Skeletal muscle cell (primary cell): ENCODE data around the gene LILRB3.
"Not testable (repeated sequence)": the region's sequence is repeated elsewhere in the genome, so short reads cannot be mapped to it uniquely, and the experiment has no call there.

ENCODE experiments used
- DNase-seq: peaks from one replicate; pipeline ENCODE4 v3.0.0-alpha.2; 2010; ENCODE audit warnings: low read depth
- H3K4me3 ChIP-seq: 2 replicates; pipeline ENCODE4 v1.5.1; 2011; ENCODE audit warnings: low read depth, mild to moderate bottlenecking, control low read depth, low read length, moderate library complexity

LILRB3 gene

DNA sequence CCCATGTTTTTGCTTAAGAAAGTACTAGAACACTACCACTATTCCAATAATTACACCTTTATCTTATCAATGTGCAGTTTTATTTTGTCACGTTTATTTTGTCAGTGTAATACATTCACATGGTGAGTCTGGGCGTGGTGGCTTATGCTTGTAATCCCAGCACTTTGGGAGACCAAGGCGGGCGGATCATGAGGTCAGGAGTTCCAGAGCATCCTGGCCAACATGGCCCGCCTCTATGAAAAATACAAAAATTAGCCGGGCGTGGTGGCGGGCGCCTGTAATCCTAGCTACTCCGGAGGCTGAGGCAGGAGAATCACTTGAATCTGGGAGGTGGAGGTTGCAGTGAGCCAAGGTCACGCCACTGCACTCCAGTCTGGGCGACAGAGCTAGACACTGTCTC, 28.3 kb downstream of the LILRB3 start:
- not testable (repeated sequence) for H3K4me3 ChIP-seq, DNase-seq

GRCh38 chr19:54193011-54193410, 29.8 kb downstream of the LILRB3 start:
- no peak for DNase-seq

DNA sequence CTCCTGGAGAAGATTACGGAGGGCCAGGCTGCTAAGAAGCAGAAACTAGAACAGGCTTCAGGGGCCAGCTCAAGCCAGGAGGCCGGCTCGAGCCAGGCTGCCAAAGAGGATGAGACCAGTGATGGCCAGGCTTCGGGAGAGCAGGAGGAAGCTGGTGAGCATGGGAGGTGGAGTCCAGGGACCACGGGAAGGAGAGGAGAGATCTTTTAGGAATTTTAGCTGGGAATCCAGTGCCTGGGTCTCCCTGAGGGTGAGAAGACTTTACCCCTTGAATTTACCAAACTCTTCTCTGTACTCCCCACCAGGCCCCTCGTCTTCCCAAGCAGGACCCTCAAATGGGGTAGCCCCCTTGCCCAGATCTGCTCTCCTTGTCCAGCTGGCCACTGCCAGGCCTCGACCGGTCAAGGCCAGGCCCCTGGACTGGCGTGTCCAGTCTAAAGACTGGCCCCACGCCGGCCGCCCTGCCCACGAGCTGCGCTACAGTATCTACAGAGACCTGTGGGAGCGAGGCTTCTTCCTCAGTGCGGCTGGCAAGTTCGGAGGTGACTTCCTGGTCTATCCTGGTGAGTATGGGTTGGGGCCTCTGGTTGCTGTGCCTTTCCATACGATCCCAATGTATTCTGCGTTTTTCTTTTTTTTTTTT, 30.9 kb downstream of the LILRB3 start:
- DNase-seq = no peak

More at GRCh38 chr19:54193011-54193410, 29.8 kb downstream of the LILRB3 start:
- H3K4me3 ChIP-seq = no peak overlapping the region

DNA sequence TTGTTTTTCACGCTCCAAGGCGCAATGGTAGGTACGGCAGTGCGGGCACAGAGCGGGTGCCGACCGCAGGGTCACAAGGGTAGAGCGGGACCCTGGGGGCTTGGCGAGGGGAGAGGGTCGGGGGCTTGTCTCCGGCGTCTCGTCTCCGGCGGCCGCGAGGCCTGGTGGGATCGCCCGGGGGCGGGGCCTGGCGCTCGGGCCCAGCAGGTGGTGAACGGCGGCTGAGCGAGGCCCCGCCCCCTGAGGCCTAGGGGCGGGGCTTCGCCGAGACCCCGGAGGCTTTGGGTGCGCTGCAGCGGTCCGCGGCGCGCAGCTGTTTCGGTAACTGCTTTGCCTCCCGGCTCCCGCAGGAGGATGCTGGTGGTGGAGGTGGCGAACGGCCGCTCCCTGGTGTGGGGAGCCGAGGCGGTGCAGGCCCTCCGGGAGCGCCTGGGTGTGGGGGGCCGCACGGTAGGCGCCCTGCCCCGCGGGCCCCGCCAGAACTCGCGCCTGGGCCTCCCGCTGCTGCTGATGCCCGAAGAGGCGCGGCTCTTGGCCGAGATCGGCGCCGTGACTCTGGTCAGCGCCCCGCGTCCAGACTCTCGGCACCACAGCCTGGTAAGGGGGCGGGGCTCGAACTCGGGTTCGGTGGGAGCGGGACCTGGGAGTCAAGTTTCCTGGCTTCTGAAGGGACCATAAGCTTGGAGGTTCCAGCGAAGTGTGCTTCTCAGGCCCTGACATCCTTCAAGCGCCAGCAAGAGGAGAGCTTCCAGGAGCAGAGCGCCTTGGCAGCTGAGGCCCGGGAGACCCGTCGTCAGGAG, 31.6 kb downstream of the LILRB3 start, which contains the start of gene TSEN34:
TSS of gene TSEN34 (plus strand) at position 298 of the 800 bp plus-strand sequence. CDS start at position 355, 57 bp downstream.
- peak; percentile 41 for DNase-seq
- peak within 1 kb of the TSS; percentile 60 for H3K4me3 ChIP-seq

More for the DNA sequence above, 30.9 kb downstream of the LILRB3 start:
- H3K4me3 ChIP-seq = peak overlapping the region; percentile 60

GRCh38 chr19:54190503-54191010, 32.2 kb downstream of the LILRB3 start:
- H3K4me3 ChIP-seq = peak overlapping the region; percentile 60
- DNase-seq = peak; percentile 98

GRCh38 chr19:54189735-54190502, 32.9 kb downstream of the LILRB3 start:
- peak; percentile 99 for DNase-seq

GRCh38 chr19:54189145-54189734, 33.6 kb downstream of the LILRB3 start, which contains the start of gene MBOAT7:
Gene MBOAT7 (minus strand): TSS chr19:54189580. CDS start chr19:54188508, 1,072 bp downstream.
- no peak for DNase-seq
- H3K4me3 ChIP-seq = peak within 1 kb of the TSS; percentile 66

More at GRCh38 chr19:54189735-54190502, 32.9 kb downstream of the LILRB3 start:
- H3K4me3 ChIP-seq = peak overlapping the region; percentile 66

GRCh38 chr19:54188215-54188871, 34.5 kb downstream of the LILRB3 start:
- no peak for DNase-seq
- peak overlapping the region; percentile 66 for H3K4me3 ChIP-seq

- DNase-seq = no peak
- H3K4me3 ChIP-seq = no peak overlapping the region
Observed at GRCh38 chr19:54186934-54187381, 35.8 kb downstream of the LILRB3 start.

DNA sequence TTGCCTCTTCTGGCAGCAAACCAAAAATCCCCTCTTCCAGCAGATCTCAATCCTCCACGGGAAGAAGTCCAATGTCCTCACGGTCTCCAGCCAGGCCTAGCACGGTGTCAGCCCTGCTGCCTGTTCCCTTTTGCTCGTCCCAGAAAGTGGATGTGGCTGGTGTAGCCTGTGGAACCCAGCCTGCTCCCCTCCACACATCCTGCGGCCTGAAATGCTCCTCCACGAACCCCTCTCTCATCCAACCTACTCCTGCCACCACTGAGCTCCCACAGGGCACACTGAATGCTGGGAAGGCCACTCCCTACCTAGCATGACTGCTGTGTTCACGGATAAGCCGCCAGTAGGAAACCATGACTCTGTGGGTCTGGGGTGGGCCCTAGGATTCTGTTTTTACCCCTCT, 36.5 kb downstream of the LILRB3 start:
- H3K4me3 ChIP-seq = no peak overlapping the region
- no peak for DNase-seq

- no peak overlapping the region for H3K4me3 ChIP-seq
- DNase-seq = no peak
Observed at GRCh38 chr19:54183431-54183830, 39.4 kb downstream of the LILRB3 start.

DNA sequence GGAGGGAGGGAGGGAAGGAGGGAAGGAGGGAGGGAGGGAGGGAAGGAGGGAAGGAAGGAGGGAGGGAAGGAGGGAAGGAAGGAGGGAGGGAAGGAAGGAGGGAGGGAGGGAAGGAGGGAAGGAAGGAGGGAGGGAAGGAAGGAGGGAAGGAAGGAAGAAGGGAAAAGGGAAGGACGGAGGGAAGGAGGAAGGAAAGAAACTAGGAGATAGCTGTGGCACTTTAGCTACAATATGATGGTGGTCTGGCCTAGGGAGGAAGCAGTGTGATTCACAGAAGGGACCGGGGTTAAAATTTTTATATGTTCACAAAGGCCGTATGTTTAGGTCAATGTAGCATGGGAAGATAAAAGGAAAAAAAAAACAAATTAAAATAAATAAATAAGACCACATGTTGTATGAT, 40.9 kb downstream of the LILRB3 start:
- not testable (repeated sequence) for H3K4me3 ChIP-seq

GRCh38 chr19:54180691-54181091, 42.1 kb downstream of the LILRB3 start:
- no peak overlapping the region for H3K4me3 ChIP-seq
- no peak for DNase-seq

More for the DNA sequence above, 40.9 kb downstream of the LILRB3 start:
- DNase-seq = not testable (repeated sequence)

- no peak overlapping the region for H3K4me3 ChIP-seq
Observed at GRCh38 chr19:54179921-54180461, 42.8 kb downstream of the LILRB3 start.

GRCh38 chr19:54179262-54179852, 43.5 kb downstream of the LILRB3 start:
- no peak overlapping the region for H3K4me3 ChIP-seq
- no peak for DNase-seq

More at GRCh38 chr19:54179921-54180461, 42.8 kb downstream of the LILRB3 start:
- peak; percentile 45 for DNase-seq

DNA sequence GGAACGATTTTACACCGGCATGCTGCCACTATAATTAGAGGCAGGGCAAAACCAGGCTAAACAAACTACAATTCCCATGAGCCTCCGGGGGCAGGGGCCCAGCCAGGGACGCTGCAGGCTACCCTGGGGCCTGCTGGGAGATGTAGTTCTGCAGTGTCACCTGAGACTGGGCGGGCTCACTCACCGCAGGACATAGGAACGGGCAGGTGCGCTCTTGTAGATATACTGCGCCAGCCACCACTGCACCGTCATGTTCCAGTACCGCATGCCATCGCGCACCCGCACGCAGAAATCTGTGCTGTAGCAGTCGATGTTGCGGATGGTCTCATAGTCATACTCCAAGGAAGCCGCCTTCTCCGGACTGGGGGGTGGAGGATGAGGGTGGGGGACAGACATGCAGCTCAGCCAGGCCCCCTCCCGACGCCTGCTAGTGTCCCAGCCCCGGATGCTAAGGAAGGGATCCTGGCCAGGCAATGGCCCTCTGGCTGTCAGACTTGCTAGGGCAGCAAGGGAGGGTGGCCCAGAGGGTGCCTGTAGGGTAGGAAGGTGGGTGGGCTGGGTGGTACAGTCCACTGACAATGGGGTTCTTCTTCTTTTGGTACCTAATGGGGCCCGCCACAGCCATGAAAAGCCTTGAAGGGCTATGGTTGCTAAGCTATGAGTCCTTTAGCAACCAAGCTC, 44.1 kb downstream of the LILRB3 start:
- no peak overlapping the region for H3K4me3 ChIP-seq
- no peak for DNase-seq
